PC-3 (cell line): Measurements from ENCODE around the gene KRT23.

Experiments used
- EZH2 ChIP-seq: fragments of 300-600 bp; sonication (generic); IDR thresholded peaks from one replicate; pipeline ENCODE4 v1.6.1; 2017; ENCODE audit warnings: antibody characterized with exemption, mild to moderate bottlenecking, low read length; ENCODE audit not compliant: unreplicated experiment
- EZH2phosphoT487 ChIP-seq: fragments of 300-600 bp; sonication (generic); IDR thresholded peaks from 2 replicates; pipeline ENCODE4 v1.6.1; 2018; ENCODE audit warnings: mild to moderate bottlenecking, antibody characterized with exemption, low read length, borderline replicate concordance
- TF ChIP-seq, protein P1 (sequence below): fragments of 300-600 bp; sonication (generic); conservative IDR thresholded peaks from 2 replicates; pipeline ENCODE4 v1.5.1; 2017; ENCODE audit warnings: antibody characterized with exemption, low read depth, mild to moderate bottlenecking, low read length

DNA sequence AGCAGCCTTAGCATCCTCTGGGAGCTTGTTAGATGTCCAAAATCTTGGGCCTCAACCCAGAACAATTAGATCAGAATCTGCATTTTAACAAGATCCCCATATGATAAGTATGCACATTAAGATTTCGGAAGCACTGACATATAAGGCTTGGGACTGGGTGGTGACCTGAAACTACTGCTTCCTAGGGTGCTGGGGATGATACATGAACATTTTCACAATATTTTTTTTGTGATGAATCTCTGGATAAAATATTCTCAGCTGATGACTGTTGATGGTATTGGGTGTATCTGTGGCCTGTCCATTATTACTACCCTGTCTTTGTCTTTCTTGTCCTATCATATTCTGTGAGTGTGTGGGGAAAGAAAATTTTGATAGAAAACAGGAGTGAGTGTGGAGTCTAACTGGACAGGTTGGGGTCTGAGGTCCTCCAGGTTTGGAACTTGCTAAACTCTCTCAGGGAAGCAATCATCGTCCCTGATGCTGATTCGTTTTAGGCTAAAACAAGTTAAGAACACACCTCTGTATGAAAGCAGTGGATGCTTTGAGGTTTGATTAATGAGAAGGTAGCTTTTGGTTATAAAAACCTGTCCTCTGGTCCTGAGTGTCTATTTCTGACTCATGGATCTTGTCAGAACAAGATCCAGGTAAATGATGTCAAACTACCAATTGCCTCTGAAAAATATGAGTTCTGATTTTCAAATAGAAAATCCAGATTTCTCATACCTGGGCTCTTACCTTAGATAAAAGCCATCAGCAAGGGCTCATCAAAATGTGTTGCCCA lies 23.2 kb downstream of the KRT23 start:
- TF ChIP-seq, protein P1, sequence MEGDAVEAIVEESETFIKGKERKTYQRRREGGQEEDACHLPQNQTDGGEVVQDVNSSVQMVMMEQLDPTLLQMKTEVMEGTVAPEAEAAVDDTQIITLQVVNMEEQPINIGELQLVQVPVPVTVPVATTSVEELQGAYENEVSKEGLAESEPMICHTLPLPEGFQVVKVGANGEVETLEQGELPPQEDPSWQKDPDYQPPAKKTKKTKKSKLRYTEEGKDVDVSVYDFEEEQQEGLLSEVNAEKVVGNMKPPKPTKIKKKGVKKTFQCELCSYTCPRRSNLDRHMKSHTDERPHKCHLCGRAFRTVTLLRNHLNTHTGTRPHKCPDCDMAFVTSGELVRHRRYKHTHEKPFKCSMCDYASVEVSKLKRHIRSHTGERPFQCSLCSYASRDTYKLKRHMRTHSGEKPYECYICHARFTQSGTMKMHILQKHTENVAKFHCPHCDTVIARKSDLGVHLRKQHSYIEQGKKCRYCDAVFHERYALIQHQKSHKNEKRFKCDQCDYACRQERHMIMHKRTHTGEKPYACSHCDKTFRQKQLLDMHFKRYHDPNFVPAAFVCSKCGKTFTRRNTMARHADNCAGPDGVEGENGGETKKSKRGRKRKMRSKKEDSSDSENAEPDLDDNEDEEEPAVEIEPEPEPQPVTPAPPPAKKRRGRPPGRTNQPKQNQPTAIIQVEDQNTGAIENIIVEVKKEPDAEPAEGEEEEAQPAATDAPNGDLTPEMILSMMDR = no peak
- TF ChIP-seq EZH2 = no peak
- no peak for TF ChIP-seq EZH2phosphoT487
